Keratinocyte (primary cell): ENCODE data around the gene KNCN. TPM values are rescaled to one million over a fixed set of nuclear protein-coding genes. Genes with fewer than 3 reads are reported as not detected.

Source experiments
- DNase-seq: peaks from one replicate; pipeline ENCODE4 v3.0.0-alpha.2; 2011; ENCODE audit warnings: low read depth, missing footprints, low spot score
- FAIRE-seq: peaks from 2 replicates; lab custom pipeline; 2011; peaks lifted over from hg19 to GRCh38; lab: Jason Lieb, UNC
- H2AFZ ChIP-seq: 2 replicates; pipeline ENCODE4 v1.6.0; 2012; ENCODE audit warnings: low read length, control low read depth, inconsistent platforms; ENCODE audit not compliant: control insufficient read depth
- H3K27ac ChIP-seq: 2 replicates; pipeline ENCODE4 v1.5.1; 2011; ENCODE audit warnings: low read length; ENCODE audit not compliant: control insufficient read depth, insufficient read depth
- H3K27me3 ChIP-seq: 3 replicates; pipeline ENCODE4 v1.6.0; 2011; ENCODE audit warnings: low read length; ENCODE audit not compliant: control insufficient read depth, insufficient read depth; ENCODE audit errors: extremely low read depth
- H3K36me3 ChIP-seq, 2 experiments: 2 replicates in 1 of 2; 3 replicates in 1 of 2; pipeline ENCODE4 v1.5.1; 2011; ENCODE audit warnings: low read length in 2 of 2, mild to moderate bottlenecking in 1 of 2; ENCODE audit not compliant: control insufficient read depth in 2 of 2, insufficient read depth in 2 of 2; ENCODE audit errors: extremely low read depth in 1 of 2
- H3K4me1 ChIP-seq: 3 replicates; pipeline ENCODE4 v1.5.1; 2011; ENCODE audit warnings: low read length; ENCODE audit not compliant: control insufficient read depth, insufficient read depth; ENCODE audit errors: extremely low read depth
- H3K4me2 ChIP-seq: 3 replicates; pipeline ENCODE4 v1.6.0; 2011; ENCODE audit warnings: low read depth, low read length; ENCODE audit not compliant: control insufficient read depth, insufficient read depth; ENCODE audit errors: extremely low read depth
- H3K4me3 ChIP-seq, 3 experiments: fragments of 200-600 bp in 1 of 3; sonication (generic) in 1 of 3; 2 replicates in 2 of 3; 3 replicates in 1 of 3; pipeline ENCODE4 v1.5.1; 2011 to 2016; ENCODE audit warnings: low read length in 3 of 3, mild to moderate bottlenecking in 3 of 3, control low read depth in 2 of 3, inconsistent platforms in 1 of 3, low read depth in 1 of 3, mixed read lengths in 1 of 3, mixed run types in 1 of 3, moderate library complexity in 1 of 3; ENCODE audit not compliant: control insufficient read depth in 2 of 3, insufficient read depth in 2 of 3; ENCODE audit errors: extremely low read depth in 1 of 3
- H3K79me2 ChIP-seq: 2 replicates; pipeline ENCODE4 v1.6.0; 2012; ENCODE audit warnings: low read length; ENCODE audit not compliant: control insufficient read depth, insufficient read depth
- H3K9ac ChIP-seq: 3 replicates; pipeline ENCODE4 v1.6.0; 2011; ENCODE audit warnings: low read length; ENCODE audit not compliant: control insufficient read depth, insufficient read depth; ENCODE audit errors: extremely low read depth
- H3K9me1 ChIP-seq: 3 replicates; pipeline ENCODE4 v1.6.0; 2011; ENCODE audit warnings: low read length; ENCODE audit not compliant: control insufficient read depth, insufficient read depth; ENCODE audit errors: extremely low read depth
- H3K9me3 ChIP-seq: 2 replicates; pipeline ENCODE4 v1.5.1; 2012; ENCODE audit warnings: low read depth, low read length; ENCODE audit not compliant: control insufficient read depth
- H4K20me1 ChIP-seq: 3 replicates; pipeline ENCODE4 v1.6.0; 2011; ENCODE audit warnings: low read length; ENCODE audit not compliant: control insufficient read depth, insufficient read depth; ENCODE audit errors: extremely low read depth
- EZH2 ChIP-seq: IDR thresholded peaks from one replicate; pipeline ENCODE4 v1.6.1; 2012; ENCODE audit warnings: inconsistent platforms, mild to moderate bottlenecking, low read length, moderate library complexity
- dilution Hi-C: fragments of 300-500 bp; cut with MboI; formaldehyde crosslinking; loops from one replicate; pipeline ENCODE4 v1.7.0; 2020; ENCODE audit warnings: low sequenced_read_pairs; ENCODE audit not compliant: extremely low pct_ligation_motif_present
- polyA plus RNA-seq, 5 experiments: library from polyadenylated mRNA; depleted of rRNA in 3 of 5; stranded (reverse) in 3 of 5; stranded (forward) in 1 of 5; unstranded in 1 of 5; fragments of >200 nt; gene quantifications; 1 replicate in 1 of 5; 2 replicates in 3 of 5; 3 replicates in 1 of 5; pipeline versions ENCODE4 v1.2.1 to v1.2.3, GENCODE V29; 2011 to 2012; ENCODE audit warnings: missing spikeins in 2 of 5, low read depth in 1 of 5, low replicate concordance in 1 of 5
- TF ChIP-seq, protein P1 (sequence below), 3 experiments: IDR thresholded peaks in 1 of 3; conservative IDR thresholded peaks in 1 of 3; optimal IDR thresholded peaks in 1 of 3; 2 replicates in 2 of 3; 3 replicates in 1 of 3; pipeline versions ENCODE3 to v1.5.1; 2011; ENCODE audit warnings: low read length in 3 of 3, mild to moderate bottlenecking in 3 of 3, moderate library complexity in 2 of 3, control low read depth in 1 of 3, inconsistent platforms in 1 of 3; ENCODE audit not compliant: insufficient read depth in 2 of 3; ENCODE audit errors: extremely low read depth in 1 of 3

The KNCN gene
- polyA plus RNA-seq, 1 donor (not counting 4 experiments of a cell fraction or from before 2014, with no cell fraction given), result not detected

DNA sequence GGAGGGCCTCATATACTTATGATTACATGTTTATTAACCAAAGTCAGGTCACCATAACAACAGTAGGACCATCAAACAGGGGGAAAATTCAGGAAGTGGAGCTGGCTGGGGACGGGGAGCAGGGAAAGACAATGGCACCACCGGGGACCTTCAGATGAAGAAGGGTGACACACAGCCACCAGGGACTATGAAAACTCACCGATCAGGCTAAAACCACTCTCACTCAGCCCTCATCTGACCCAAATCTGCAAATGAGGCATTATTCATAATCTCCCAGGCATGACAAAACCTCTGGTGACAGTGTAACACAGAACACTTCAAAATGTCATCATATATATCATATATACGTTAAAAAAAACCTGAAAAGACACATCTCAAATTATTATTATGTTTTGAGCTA lies 41.4 kb upstream of the KNCN start:
- Histone ChIP-seq H3K79me2 (no peaks in the 10 kb centered on the region), H3K36me3 (peaks cover 23 to 28% of the 10 kb centered on the region in 2 experiments), H3K9ac (no peak overlapping the region), H3K4me2 (no peak overlapping the region), H4K20me1 (no peaks in the 10 kb centered on the region), H3K9me3 (no peaks in the 10 kb centered on the region), H3K4me1 (no peaks in the 10 kb centered on the region), H3K27me3 (no peaks in the 10 kb centered on the region), H3K27ac (no peak overlapping the region), H3K9me1 (no peaks in the 10 kb centered on the region), H2AFZ (no peak overlapping the region), H3K4me3 (no peak overlapping the region)
- dilution Hi-C loops, result no loop called here
- no peak for DNase-seq
- no peak for TF ChIP-seq EZH2
- TF ChIP-seq, protein P1, sequence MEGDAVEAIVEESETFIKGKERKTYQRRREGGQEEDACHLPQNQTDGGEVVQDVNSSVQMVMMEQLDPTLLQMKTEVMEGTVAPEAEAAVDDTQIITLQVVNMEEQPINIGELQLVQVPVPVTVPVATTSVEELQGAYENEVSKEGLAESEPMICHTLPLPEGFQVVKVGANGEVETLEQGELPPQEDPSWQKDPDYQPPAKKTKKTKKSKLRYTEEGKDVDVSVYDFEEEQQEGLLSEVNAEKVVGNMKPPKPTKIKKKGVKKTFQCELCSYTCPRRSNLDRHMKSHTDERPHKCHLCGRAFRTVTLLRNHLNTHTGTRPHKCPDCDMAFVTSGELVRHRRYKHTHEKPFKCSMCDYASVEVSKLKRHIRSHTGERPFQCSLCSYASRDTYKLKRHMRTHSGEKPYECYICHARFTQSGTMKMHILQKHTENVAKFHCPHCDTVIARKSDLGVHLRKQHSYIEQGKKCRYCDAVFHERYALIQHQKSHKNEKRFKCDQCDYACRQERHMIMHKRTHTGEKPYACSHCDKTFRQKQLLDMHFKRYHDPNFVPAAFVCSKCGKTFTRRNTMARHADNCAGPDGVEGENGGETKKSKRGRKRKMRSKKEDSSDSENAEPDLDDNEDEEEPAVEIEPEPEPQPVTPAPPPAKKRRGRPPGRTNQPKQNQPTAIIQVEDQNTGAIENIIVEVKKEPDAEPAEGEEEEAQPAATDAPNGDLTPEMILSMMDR (optimal IDR thresholded peaks at IDR 0.05 in 1 of 3, IDR thresholded peaks at IDR 0.05 in 1 of 3, conservative IDR thresholded peaks at IDR 0.05 in 1 of 3; ENCODE audit: extremely low read depth in 1 of 3, insufficient read depth in 2 of 3, low read length in 3 of 3), result no peak
- FAIRE-seq, result no peak

DNA sequence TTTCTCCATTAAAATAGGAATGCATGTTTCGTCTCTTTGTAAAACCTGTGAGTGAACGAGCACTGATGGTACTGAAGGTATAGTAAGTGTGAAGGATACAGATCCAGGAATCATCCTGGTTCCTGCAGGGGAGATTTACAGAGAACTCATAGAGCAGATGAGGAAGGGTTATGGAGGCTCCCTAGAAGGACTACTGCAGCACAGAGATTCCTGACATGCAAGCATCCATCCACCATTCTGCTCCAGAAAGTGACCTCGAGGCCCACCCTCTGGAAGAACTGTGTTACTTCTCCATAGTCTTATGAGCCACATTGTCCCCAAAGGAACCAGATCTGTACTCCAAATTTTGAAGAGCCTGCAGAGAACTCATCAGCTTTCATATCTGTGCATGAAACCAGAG lies 38.1 kb upstream of the KNCN start:
- no peak overlapping the region for H3K9ac ChIP-seq
- no peaks in the 10 kb centered on the region for H4K20me1 ChIP-seq
- no peaks in the 10 kb centered on the region for H3K79me2 ChIP-seq
- no peak overlapping the region for H3K4me2 ChIP-seq
- H3K9me1 ChIP-seq, result no peaks in the 10 kb centered on the region
- H2AFZ ChIP-seq, result no peak overlapping the region
- dilution Hi-C loops, result no loop called here
- FAIRE-seq (no peak), DNase-seq (no peak)
- H3K36me3 ChIP-seq, result peaks cover 30 to 37% of the 10 kb centered on the region in 2 experiments
- no peak overlapping the region for H3K4me3 ChIP-seq
- no peaks in the 10 kb centered on the region for H3K9me3 ChIP-seq
- no peaks in the 10 kb centered on the region for H3K27me3 ChIP-seq
- TF ChIP-seq, protein P1 (optimal IDR thresholded peaks at IDR 0.05 in 1 of 3, IDR thresholded peaks at IDR 0.05 in 1 of 3, conservative IDR thresholded peaks at IDR 0.05 in 1 of 3; ENCODE audit: extremely low read depth in 1 of 3, insufficient read depth in 2 of 3, low read length in 3 of 3), result no peak
- TF ChIP-seq EZH2, result no peak
- H3K4me1 ChIP-seq, result no peaks in the 10 kb centered on the region
- H3K27ac ChIP-seq, result no peak overlapping the region
